ENCODE data around the gene AGAP3.

Gene AGAP3

DNA sequence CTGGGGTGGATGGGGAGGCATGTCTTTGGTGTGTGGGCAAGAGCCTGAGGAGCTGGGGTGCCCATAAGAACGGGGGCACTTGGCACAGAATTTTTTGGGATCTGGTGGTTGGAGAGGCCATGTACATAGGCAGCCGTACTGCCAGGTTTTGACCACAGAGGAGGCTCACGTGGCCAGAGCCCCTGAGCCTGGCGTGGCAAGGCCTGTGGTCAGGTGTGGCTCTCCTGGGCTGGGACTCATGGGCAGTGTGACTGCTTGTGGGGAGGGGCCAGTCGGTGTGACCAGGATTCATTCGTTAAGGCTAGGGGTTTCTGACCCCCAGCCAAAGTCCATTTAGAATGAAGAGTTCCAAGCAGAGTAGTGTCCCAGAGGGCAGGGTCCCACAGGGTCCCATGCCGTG is 38.2 kb downstream of the AGAP3 start:
- DNase-seq (ENCODE audit: low spot score): no peak

DNA sequence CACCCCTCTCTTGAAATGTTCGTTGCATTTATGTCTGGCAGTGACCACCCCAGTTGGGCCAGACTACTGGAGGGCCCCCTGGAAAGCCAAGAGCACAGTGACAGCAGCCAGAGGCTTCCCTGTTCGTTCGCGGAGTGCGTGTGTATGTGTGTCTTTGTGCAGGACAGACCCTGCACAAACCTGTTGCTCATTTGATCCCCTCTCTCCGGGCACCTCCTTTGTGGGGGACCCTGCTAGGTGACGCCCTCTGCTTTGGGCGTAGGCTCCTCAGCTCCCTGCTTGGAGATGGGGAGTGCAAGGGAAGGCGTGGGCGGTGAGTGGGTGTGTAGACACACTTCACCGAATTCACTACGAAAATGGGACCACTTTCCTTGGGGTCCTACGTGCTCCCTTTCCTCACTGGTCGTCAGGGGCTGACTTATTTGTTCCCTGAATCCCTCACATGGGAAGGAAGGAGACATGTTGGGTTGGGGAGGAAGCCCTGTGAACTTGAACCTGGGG is 38.7 kb downstream of the AGAP3 start:
- no peak for DNase-seq (ENCODE audit: low spot score)

DNA sequence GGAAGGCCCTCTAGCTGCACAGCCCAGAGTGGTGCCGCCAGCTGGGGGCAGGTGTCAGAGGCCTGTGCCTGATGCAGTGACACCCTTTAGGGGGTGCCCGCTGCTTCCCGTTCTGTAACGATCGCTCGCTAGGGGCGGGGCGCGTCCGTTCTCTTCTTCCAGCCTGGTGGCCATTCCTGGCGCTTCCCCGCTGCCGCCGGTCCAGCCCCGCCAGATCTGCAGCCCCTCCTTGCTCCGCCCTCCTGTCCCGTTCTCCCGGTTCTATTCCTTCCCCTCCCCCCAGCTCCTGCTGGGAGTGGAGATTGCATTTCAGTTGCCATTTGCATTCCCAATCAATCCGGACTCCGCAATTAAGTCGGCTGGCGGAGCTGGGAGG is 39.2 kb downstream of the AGAP3 start:
- DNase-seq (ENCODE audit: low spot score): no peak

DNA sequence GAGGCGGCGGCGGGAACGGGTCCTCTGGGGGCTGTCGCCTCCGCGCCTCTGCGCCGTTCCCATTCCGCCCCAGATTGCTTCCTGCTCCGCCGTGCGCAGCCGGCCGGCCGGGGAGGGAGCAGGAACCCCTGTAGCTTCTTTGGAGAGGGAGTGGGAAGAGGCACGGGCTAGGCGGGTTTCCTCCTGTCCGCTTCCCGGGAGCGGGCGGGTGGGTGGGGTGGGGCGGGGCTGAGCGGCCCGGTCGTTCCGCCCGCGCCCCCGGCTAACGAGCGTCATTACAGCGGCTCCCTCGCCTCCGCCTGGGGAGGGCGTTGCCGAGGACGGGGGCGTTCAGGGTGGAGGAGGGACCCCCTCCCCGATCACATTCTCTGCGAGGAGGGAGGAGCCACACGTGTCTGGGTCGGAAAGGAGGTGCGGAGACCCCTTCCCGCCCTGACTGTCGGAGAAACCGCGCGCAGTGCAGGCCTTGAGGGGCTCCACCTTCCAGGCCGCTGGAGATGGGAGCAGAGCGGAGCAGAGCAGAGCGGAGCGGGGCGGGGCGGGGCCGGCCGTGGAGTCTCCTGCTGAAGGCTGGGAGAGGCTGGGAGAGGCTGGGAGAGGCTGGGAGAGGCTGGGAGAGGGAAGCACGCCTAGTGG is 39.7 kb downstream of the AGAP3 start:
- no peak for DNase-seq (ENCODE audit: low spot score)

DNA sequence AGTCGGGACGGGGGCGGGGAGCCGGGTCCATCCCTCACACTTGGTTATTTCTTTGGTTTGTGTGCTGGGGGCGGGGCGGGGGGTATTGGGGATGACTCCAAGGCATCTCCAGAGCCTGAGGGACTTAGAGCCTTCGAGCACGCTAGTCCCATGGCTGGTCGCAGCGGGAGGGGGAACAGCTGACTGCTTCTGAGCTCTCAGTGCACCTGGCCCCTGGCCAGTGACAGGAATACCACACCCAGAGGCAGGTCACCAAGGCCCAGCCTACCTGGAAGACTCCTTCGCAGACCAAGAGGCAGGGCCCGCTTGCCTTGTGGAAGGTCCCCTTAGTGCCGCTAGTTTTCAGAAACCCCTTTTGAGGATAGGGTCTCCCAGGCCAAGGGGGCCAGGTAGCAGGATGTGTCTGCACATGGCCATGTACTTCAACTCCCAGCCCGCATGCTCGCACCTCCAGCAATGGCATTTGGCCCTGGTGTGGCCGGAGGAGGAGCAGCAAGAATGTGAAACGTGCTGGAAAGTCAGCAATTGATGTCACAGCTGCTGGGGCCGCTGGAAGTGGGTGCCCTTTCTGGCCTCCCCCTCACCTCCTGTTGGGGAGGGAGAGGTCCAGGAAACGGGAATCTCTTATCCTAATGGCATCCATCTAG is 40.3 kb downstream of the AGAP3 start:
- no peak for DNase-seq (ENCODE audit: low spot score)

DNA sequence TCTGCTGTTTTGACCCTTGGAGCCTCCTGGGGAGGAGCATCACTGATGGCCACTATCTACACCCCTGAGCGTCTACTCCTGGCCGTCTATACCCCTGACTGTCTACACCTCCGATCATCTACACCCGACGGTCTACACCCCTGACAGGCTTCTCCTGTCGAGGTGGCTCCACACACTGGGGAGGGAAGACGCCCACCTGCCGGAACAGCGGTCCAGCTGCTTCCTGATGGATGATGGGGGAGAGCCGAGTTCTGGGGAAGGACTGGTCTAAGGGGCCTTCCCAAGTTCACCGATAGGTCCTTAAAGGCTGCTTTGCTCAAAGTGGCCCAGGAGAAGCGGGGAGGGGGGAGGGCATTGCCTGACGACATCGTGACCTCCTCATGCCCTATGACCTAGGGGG is 41.9 kb downstream of the AGAP3 start:
- no peak for DNase-seq (ENCODE audit: low spot score)

DNA sequence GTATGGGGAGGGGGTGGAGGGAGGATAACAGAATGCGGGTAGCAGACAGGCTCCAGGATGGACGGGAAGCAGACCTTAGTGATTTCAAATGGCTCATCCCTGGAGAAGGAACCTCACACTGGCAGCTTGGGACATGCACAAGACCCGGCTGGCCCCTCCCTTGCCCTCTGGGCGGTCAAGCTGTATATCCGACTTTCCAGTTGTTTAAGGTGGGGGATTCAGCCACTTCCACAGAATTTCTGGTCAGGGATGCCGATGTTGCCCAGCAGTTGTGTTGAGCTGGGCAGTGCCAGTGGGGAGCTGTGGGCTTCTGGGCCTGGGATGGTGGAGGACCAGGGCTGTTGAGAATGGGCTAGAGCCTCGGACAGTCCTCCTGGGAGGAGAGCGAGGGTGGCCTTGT is 42.4 kb downstream of the AGAP3 start:
- DNase-seq (ENCODE audit: low spot score): no peak

DNA sequence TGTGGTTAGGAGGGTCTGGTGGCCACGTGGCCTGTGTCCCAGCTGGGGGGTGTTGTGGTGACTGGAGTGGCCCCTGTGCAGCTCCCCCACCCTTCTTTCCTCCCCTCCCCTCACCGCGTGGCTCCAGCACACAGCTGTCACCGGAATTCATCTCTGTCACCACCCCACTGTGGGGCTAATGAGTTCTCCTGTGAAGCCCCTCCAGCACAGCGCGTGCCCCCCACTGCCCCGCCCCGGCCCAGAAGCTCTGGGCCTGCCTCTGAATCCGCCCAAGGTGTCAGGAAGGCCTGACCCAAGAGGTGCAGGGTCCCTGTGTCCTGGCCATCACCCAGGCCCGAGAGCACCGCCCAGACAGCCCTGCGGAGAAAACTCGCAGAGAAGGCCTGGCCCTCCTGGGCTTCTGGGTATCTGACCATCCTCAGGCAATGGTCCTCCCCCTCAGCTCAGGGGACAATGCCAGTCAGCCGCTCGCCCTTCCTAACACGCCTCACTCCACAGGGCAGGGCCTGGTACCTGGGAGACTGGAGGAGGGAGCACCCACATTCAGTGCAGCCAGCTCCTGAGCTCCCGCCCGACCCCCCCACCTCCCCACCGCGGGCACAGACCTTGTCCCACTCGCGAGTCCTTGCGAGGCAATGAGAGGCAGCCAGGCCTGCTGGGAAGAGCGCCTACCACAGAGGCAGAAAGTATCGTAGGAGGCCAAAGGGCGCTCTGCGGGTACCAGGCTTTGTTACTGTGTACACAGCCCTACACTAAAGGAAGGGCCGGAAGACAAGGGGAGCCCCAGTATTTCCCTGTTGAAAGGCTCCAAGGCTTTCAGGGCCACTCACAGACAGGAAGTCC is 43.1 kb downstream of the AGAP3 start:
- no peak for DNase-seq (ENCODE audit: low spot score)

DNA sequence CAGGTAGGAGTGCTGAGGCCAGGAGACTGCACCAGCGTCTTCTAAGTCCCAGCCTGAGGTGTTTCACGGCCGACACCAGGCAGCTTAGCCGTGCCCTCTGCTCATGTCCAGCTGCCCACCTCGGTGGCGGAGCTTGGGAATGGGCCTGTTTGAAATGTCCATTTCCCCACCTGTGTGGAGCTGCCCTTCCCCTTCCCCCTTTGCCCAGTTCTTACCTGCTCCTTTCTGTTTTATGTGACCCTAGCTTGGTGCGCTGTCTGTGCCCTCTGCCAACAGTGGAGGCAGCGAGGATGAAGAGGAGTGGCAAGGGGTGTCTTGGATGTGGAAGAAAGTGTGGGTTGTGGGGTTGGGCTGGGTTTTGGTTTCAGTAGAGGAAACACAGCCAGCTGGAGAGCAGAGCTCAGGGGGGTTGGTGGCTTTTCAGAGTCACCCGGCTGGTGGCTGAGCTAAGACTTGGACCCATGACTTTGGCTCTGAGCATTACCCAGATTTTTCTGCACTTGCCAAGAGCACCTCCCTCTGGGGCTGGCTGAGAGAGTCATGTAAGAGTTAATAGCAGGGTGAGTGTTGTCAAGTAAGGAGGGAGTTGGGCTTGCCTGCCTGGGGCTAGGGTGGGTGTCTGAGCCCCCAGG is 43.8 kb downstream of the AGAP3 start:
- DNase-seq (ENCODE audit: low spot score): no peak

DNA sequence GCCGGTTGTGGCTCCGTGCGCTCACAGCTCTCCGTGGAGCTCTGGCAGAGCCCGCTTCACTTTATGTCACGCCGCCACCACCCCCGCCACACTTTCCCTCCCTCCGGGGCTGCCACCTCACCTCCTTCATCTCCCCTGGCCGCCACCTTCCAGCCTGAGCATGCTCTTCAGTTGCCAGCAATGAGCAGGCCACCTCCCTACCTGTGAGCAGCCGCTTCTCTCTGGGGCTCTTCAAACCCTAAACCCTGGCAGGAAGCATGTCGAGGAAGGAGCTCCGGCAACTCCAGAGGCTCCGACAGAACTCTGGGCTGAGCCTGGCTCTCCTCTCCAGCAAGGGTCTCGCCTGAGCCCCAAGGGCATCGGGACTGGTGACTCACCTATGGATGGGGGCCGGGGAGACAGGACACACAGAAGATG is 44.5 kb downstream of the AGAP3 start:
- no peak for DNase-seq (ENCODE audit: low spot score)

DNA sequence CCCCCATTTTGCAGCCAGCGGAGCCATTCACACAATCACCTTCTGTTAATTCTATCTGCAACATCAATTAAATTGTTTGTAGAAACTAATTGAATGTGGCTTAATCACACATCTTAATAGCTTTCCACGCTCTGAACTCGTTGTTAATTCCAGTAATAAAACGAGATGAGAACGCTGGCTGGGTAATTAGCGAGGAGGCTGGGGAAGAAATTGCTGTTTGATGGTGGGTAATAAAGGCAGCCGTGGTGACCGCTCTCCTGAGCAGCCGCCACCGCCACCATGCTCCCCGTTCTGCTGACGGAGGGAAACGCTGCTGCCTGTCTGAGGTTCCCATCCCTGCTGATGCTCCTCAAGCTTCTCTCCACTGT is 44.9 kb downstream of the AGAP3 start:
- no peak for DNase-seq (ENCODE audit: low spot score)

DNA sequence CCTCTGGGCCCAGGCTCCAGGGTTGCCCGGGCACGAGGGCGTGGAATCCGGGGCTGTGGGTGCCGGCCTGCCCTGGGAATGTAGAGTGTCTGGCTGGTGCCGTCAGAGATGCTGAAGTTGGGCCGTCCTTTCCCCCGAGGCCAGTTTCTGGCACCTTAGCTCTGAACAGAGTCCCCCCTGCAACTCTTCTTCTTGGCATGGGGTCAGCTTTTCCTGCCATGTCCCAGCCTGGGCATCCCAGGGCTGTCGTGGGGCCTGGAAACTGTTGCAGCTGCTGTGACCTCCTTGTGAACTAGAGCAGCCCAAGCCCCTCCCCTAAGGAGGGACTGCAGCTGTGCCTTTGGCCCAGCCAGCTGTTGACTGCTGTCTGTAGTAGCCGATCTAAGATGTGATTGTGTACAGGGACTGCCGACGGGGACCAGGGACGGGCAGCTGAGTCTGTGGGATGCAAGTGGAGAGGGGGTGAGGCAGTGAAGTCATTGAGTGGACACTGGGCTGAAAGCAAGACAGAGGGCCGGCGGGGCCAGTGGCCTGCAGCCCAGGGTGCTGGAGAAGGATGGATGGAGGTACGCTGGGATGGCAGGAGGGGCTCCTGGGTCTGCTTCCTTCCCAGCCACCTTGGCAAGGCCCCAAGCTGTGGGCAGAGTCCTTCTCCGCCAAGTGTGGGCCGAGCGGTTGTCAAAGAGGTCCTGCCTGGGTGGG is 45.5 kb downstream of the AGAP3 start:
- no peak for DNase-seq (ENCODE audit: low spot score)

DNA sequence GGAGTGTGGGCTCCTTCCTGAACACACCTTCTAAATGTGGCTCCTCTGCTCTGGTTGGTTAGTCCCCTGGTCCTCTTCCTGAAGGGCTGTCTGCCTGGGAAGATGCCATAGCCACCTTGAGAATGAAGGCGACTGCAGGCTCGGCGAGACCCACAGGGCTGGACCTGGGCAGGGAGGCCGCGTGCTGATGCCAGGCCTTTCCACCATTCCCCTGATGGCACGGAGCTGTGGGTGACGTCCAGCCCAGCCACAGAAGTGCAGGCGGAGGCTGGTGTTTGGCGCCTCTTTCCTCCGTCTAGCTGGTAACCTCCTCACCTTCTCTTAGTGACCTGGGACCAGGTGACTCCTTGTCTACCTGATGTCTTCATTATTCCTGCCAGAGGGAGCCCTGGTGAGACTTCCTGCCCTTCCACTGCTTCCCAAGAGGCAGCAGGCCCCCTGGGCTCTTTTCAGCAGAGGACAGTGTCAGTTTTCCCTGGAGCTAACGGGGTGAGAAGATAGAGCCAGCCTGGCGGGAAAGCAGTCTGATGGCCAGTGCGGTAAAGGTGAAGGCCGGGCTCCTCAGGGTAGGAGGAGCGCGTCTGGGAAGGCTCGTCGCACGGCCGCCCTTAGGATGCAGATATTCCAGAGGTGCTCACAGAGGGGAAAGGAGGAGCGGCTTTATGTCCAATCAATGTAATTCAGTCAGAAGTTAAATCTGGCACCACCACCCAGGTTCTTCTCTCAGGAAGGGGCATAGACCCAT is 46.4 kb downstream of the AGAP3 start:
- DNase-seq (ENCODE audit: low spot score): no peak

DNA sequence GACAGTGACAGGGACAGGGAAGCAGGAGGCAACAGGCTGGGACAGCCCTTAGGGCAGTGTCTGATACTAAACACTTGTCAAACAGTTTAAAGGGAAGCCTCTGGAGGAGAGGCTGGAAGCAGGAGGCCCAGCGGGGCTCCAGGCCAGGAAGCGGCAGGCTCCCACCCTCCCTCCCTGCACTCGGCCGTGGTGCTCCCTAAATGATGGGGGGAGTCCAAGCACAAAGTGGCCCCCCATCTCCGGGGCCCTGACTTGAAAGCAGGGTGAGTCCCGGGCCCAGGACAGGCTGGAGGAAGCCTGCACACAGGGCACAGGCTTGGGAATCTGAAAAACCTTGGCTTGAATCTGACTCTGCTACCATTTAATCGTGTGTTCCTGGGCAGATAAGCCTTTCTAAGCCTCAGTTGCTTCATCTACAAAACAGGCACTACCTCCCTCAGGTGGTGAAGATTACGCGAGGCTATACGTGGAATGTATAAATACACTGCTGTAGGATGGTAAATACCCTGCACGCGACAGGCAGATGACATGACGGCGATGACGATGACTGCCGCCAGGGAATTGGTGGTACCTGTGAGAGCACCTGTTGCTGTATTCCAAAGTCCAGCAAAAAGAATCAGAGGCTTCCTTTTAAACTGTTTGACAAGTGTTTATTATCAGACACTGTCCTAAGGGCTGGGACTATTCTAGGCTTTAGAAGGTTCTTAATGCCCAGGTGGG is 47.2 kb downstream of the AGAP3 start:
- DNase-seq (ENCODE audit: low spot score): no peak

DNA sequence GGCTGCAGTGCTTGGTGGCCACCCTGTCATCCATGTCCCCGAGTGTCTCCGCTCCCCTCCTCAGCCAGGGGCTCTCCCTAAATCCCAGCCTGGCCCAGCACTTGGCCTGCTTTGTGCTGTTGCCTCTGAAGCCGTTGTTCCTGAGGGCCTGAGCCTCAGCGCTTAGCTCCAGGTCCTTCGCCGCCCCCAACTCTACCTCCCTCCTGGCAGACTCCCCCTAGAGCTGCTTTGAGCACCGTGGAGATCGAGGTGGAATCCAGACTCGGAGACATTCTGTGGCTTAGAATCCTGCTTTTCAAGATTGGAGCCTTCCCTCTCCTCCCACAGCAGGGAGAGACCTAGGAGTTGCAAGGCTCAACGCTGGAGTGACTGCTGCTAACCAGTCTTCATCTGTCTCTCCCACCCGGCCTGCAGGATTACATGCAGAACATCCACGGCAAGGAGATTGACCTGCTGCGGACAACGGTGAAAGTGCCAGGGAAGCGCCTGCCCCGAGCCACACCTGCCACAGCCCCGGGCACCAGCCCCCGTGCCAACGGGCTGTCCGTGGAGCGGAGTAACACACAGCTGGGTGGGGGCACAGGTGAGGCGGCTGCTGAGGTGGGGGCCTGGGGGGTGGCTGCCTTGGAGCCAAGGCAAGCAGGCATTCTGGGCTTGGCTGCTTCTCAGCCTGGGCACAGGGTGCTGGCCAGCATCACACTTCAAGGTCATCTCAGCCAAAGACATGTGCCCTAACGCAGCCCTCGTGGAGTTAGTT is 47.9 kb downstream of the AGAP3 start:
- DNase-seq (ENCODE audit: low spot score): no peak

DNA sequence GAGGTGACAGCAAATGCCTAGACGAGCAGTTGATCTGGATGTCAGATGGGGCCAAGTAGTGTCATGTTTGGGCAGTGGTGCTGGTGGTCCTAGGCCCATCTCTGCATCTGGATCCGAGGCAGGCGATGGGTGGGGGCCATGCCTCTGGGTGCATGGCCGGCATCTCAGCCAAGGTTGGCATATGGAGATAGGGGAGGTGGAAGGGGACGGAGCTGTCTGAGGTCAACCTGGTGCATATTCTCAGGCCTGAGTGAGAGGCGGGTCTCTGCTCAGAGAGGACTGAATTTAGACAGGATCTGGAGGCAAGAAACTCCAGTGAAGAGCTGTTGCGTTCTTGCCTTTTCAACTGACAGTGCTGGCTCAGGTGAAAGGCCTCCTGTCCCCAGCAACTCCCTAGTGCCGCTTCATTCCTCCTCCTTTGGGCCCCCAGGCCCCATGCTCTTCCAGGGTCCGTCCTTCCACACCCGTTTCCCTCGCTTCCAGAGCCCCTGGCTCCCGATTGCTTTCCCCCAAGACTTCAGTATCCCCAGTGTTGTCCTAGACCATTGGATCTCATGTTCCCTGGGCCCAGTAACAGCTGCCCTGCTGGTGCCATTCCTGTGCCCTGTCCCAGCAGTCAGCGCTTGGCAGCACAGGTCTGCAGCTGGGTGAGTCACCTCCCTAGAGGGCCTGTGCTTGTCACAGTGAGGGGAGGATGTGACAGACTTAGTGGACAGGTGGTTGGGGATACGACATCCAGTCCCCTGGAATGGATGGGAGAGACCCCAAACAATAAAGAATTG is 48.7 kb downstream of the AGAP3 start:
- no peak for DNase-seq (ENCODE audit: low spot score)

DNA sequence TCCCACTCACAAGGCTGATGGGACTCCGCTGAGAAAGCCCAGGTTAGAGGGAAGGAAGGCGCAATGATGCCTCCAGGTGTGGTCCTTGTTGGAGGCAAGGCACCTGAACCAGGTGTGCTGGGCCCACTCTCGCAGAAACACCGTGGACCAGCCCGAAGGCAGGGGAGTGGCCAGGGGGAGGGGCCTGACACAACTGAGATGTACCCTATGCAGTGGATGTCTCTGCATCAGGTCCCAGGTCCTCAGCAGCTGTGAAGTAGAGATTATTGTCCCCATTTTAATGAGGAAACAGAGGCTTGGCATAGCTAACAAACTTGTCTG is 49.2 kb downstream of the AGAP3 start:
- no peak for DNase-seq (ENCODE audit: low spot score)

DNA sequence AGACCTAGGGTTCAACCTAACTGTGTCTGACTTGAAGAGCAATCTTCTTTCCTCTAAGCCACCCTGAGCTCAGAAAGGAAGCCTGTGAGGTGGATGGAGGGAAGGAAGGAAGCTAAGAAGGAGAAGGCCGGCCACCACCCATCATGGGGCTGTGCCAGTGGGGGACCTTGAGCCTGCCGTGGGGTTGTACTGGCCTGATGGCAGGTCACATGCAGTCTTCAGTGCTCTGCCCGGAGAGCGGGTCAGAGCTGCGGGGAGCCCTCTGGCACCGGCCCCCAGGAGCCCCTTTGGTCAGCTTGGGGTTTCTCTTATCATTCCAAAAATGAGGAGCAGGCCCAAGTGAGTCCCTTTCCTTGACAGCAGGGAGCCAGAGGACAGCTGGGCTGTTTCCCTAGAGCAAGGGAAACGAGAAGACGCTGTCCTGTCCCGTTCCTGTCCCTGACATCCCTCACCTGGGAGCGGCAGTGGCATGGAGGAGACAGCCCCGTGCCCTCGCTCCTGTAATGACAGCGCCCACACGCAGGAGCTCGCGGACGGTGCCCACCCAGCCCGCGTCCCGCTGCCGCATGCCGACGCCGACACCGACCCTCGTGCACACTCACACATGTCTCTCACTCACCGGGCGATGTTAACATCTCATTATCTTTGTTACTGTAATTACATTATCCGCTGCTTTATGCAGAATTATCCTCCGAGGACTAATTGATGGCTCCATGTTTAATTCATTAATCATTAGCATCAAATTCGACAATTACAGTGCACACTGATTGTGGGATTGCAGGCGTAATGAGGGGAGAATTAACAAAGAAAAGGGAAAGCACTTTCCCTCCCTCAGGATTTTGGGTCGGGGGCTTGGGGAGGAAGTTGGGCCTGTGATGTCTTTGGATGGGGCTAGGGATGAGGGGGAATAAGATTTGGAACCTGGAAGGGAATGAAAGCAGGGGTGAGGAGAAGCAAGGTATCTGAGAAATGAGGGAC is 49.9 kb downstream of the AGAP3 start:
- DNase-seq (ENCODE audit: low spot score): no peak

Measured in HuH-7 (cell line).